Right ventricle myocardium superior (tissue), 1 donor: ENCODE measurements around the gene GPD2. TPM values are rescaled to one million over a fixed set of nuclear protein-coding genes. Genes with fewer than 3 reads are reported as not detected.
A peak's percentile ranks its signal among the peaks of the same experiment; 100 is the strongest.
"Not testable (repeated sequence)": the region's sequence is repeated elsewhere in the genome, so short reads cannot be mapped to it uniquely, and the experiment has no call there.

Experiments
- ATAC-seq: fragments of 200-7000 bp; cut with Tn5 transposase; one replicate; pipeline ENCODE4 v1.9.1; 2020; ENCODE audit warnings: mild to moderate bottlenecking; ENCODE audit not compliant: poor library complexity
- DNase-seq: peaks from one replicate; pipeline ENCODE4 v3.0.0-alpha.2; 2020
- intact Hi-C: fragments of 100-400 bp; cut with DNase I; formaldehyde crosslinking; loops from one replicate; pipeline ENCODE4 v1.11.2; 2022
- total RNA-seq: library from RNA; stranded (reverse); fragmentation: NEBNext Ultra II Directional; extraction: Animal tissue kit (Norgen Biotek cat#: 25700); gene quantifications from one replicate; pipeline ENCODE4 v1.2.1, GENCODE V29; 2021
- donor health status: DM: no; HTN: yes; CAD: no; lungs with severe emphysema.

The GPD2 gene
- total RNA-seq, 1 donor from 2014 or later = 15.8 TPM

GRCh38 chr2:156601855-156602551 lies 165.8 kb downstream of the GPD2 start:
- intact Hi-C loops = no loop called here
- DNase-seq (no peak), ATAC-seq (no peak)

- DNase-seq (no peak), ATAC-seq (no peak)
- intact Hi-C loops = no loop called here
These were observed 166.4 kb downstream of the GPD2 start for GRCh38 chr2:156602552-156602933.

- ATAC-seq (no peak), DNase-seq (no peak)
- intact Hi-C loops = no loop called here
These were observed 179.7 kb downstream of the GPD2 start for GRCh38 chr2:156615836-156616322.

- ATAC-seq, DNase-seq, intact Hi-C loops: not testable (repeated sequence)
These were observed 181.9 kb downstream of the GPD2 start for GRCh38 chr2:156618071-156618470.

GRCh38 chr2:156619021-156619539 lies 182.9 kb downstream of the GPD2 start:
- intact Hi-C loops = no loop called here
- no peak for DNase-seq
- ATAC-seq = no peak

- no peak for ATAC-seq
- DNase-seq = no peak
- intact Hi-C loops = no loop called here
These were observed 186.3 kb downstream of the GPD2 start for GRCh38 chr2:156622491-156622890.

- ATAC-seq (peak; percentile 87), DNase-seq (peak; percentile 45)
- intact Hi-C loops = no loop called here
These were observed 189.4 kb downstream of the GPD2 start for GRCh38 chr2:156625360-156626170.

- no peak for ATAC-seq
- intact Hi-C loops = no loop called here
These were observed 190.8 kb downstream of the GPD2 start for GRCh38 chr2:156626931-156627330.

GRCh38 chr2:156630579-156631337 lies 194.6 kb downstream of the GPD2 start:
- DNase-seq (no peak), ATAC-seq (no peak)
- intact Hi-C loops = no loop called here

More at GRCh38 chr2:156626931-156627330, 190.8 kb downstream of the GPD2 start:
- DNase-seq = no peak

- DNase-seq (no peak), ATAC-seq (no peak)
- intact Hi-C loops = no loop called here
These were observed 199.5 kb downstream of the GPD2 start for GRCh38 chr2:156635646-156636045.

Other genes starting within 250 kb of the GPD2 start
- 1.5 TPM for gene NR4A2, start 103.7 kb upstream of the GPD2 start, total RNA-seq